Neutrophil (primary cell): ENCODE data around the gene ARHGEF4.

Experiments used
- H3K27ac ChIP-seq: fragments of 200-600 bp; sonication (generic); 2 replicates; pipeline ENCODE4 v1.5.1; 2016; ENCODE audit warnings: mild to moderate bottlenecking, moderate library complexity
- H3K27me3 ChIP-seq: fragments of 200-600 bp; sonication (generic); 2 replicates; pipeline ENCODE4 v1.6.0; 2016; ENCODE audit warnings: mild to moderate bottlenecking
- H3K36me3 ChIP-seq: fragments of 200-600 bp; sonication (generic); 2 replicates; pipeline ENCODE4 v1.5.1; 2017
- H3K4me1 ChIP-seq, 2 experiments: fragments of 200-600 bp in 1 of 2; sonication (generic) in 1 of 2; 1 replicate in 1 of 2; 2 replicates in 1 of 2; pipeline versions ENCODE4 v1.5.1 to v1.6.1; 2013 to 2016; ENCODE audit warnings: low read depth in 1 of 2, low read length in 1 of 2, mild to moderate bottlenecking in 1 of 2, moderate library complexity in 1 of 2; ENCODE audit not compliant: control insufficient read depth in 1 of 2, insufficient read depth in 1 of 2
- H3K4me3 ChIP-seq, 2 experiments: fragments of 200-600 bp in 1 of 2; sonication (generic) in 1 of 2; 1 replicate in 1 of 2; 2 replicates in 1 of 2; pipeline ENCODE4 v1.5.1; 2013 to 2016; ENCODE audit warnings: low read depth in 1 of 2, low read length in 1 of 2, mild to moderate bottlenecking in 1 of 2, moderate library complexity in 1 of 2
- H3K9me3 ChIP-seq: fragments of 200-600 bp; sonication (generic); 2 replicates; pipeline ENCODE4 v1.5.1; 2016
- TF ChIP-seq, protein P1 (sequence below): fragments of 200-600 bp; sonication (generic); IDR thresholded peaks from 2 replicates; pipeline ENCODE4 v1.5.1; 2016; ENCODE audit warnings: antibody characterized with exemption

ARHGEF4 gene

DNA sequence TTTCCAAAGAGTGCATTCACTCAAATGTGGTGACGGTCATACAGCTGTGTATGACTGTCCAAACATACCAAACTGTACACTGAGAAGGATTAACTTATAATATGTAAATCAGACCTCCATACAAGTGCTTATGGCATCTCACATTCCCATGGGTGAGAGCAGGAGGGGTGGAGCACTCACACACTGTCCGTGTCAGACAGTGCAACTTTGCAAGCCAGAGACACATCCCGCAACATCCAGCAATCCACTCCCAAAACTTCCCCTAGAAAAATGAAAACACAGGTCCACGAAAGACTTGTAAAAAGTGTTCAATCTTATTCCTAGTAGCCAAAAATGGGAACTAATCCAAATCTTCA is 220.2 kb downstream of the ARHGEF4 start:
- peaks cover 77% of the 10 kb centered on the region for H3K36me3 ChIP-seq
- no peaks in the 10 kb centered on the region for H3K4me1 ChIP-seq
- no peak overlapping the region for H3K27ac ChIP-seq

DNA sequence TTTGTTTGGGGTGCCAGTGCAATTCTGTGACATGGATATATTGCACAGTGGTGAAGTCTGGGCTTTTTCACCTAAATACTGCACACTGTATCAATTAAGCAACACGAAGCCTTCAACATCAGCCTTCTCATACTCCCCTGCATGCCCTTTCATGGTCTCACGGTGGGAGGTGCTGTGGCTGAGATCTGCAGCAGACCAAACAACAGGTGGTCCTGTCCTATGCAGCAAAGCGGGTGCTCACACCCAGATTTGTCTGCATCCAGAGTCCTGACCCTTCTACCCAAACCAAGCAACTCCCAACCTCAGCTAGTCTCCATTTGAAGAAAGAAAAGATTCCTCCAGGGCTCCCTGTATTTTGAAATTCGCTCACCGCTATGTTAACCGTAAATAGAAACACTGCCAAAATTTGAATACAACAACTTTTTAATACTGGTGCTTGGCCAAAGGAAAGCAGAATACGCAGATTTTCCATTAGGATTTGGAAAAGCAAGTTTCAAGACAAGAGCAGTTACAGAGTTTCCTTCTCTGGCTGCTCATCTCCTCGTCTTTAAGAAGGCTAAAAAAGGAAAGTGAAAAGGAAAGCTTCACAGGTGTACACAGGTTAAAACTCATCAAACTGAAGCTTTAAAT is 221.6 kb downstream of the ARHGEF4 start:
- peaks cover 72% of the 10 kb centered on the region for H3K36me3 ChIP-seq
- no peaks in the 10 kb centered on the region for H3K4me1 ChIP-seq
- TF ChIP-seq, protein P1, sequence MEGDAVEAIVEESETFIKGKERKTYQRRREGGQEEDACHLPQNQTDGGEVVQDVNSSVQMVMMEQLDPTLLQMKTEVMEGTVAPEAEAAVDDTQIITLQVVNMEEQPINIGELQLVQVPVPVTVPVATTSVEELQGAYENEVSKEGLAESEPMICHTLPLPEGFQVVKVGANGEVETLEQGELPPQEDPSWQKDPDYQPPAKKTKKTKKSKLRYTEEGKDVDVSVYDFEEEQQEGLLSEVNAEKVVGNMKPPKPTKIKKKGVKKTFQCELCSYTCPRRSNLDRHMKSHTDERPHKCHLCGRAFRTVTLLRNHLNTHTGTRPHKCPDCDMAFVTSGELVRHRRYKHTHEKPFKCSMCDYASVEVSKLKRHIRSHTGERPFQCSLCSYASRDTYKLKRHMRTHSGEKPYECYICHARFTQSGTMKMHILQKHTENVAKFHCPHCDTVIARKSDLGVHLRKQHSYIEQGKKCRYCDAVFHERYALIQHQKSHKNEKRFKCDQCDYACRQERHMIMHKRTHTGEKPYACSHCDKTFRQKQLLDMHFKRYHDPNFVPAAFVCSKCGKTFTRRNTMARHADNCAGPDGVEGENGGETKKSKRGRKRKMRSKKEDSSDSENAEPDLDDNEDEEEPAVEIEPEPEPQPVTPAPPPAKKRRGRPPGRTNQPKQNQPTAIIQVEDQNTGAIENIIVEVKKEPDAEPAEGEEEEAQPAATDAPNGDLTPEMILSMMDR: no peak
- H3K9me3 ChIP-seq: no peaks in the 10 kb centered on the region
- no peak overlapping the region for H3K27ac ChIP-seq
- no peaks in the 10 kb centered on the region for H3K27me3 ChIP-seq
- H3K4me3 ChIP-seq: no peak overlapping the region

More for the DNA sequence above, 220.2 kb downstream of the ARHGEF4 start:
- no peak overlapping the region for H3K4me3 ChIP-seq
- no peaks in the 10 kb centered on the region for H3K27me3 ChIP-seq
- no peaks in the 10 kb centered on the region for H3K9me3 ChIP-seq
- TF ChIP-seq, protein P1: no peak

DNA sequence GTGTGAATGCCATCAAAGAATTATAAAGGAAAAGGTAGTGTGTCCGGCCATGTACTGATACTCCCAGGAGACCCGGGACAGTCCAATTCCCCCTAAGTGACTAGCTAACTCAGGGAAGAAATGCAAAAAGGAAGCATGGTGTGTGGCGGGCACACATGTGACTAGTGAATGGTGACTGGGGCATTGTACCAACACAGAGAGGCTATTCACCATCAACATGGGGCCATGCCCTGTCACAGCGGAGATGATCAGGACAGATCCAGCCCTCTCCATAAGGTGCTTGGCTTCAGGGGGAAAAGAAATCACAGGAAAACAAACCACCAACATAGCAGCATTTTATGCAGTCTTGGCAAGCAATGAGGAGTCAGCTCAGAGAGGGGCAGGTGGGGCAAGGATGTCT is 222.2 kb downstream of the ARHGEF4 start:
- Histone ChIP-seq H3K9me3 (no peaks in the 10 kb centered on the region), H3K4me1 (no peaks in the 10 kb centered on the region), H3K27ac (no peak overlapping the region), H3K4me3 (no peak overlapping the region), H3K36me3 (peaks cover 66% of the 10 kb centered on the region), H3K27me3 (no peaks in the 10 kb centered on the region)
- TF ChIP-seq, protein P1: no peak

DNA sequence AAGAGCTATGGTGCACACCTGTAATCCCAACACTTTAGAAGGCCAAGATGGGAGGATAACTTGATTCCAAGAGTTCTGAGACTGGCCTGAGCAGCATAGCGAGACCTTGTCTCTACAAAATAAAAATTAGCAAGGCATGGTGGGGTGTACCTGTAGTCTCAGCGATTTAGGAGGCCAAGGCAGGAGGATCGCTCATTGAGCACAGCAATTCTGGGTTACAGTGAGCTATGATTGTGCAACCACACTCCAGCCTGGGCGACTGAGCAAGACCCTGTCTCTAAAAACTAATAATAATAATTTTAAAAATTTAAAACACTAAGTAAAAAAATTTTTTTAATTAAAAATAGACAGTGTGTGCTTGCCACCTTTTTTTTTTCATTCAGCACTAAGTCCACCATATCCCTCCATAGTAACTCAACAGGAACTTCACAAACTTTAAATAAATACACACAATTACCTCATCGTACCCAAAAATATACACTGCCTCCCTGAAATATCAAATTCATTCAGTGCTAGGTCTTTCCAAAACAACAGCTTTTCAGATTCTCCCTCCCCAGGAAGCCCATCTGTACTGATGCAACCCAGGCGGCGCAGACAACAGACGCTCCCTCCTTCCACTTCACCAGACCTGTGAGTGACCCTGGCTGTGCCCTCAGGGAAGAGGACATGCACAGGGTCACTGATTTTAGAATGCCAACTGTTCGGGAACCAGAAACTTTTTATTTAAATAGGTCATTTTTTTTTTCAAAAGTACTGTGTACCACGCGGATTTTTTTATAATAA is 227.0 kb downstream of the ARHGEF4 start:
- H3K27ac ChIP-seq: no peak overlapping the region
- peaks cover 50% of the 10 kb centered on the region for H3K36me3 ChIP-seq
- H3K27me3 ChIP-seq: no peaks in the 10 kb centered on the region
- H3K4me1 ChIP-seq: no peaks in the 10 kb centered on the region
- H3K9me3 ChIP-seq: no peaks in the 10 kb centered on the region
- H3K4me3 ChIP-seq: no peak overlapping the region
- TF ChIP-seq, protein P1: no peak

DNA sequence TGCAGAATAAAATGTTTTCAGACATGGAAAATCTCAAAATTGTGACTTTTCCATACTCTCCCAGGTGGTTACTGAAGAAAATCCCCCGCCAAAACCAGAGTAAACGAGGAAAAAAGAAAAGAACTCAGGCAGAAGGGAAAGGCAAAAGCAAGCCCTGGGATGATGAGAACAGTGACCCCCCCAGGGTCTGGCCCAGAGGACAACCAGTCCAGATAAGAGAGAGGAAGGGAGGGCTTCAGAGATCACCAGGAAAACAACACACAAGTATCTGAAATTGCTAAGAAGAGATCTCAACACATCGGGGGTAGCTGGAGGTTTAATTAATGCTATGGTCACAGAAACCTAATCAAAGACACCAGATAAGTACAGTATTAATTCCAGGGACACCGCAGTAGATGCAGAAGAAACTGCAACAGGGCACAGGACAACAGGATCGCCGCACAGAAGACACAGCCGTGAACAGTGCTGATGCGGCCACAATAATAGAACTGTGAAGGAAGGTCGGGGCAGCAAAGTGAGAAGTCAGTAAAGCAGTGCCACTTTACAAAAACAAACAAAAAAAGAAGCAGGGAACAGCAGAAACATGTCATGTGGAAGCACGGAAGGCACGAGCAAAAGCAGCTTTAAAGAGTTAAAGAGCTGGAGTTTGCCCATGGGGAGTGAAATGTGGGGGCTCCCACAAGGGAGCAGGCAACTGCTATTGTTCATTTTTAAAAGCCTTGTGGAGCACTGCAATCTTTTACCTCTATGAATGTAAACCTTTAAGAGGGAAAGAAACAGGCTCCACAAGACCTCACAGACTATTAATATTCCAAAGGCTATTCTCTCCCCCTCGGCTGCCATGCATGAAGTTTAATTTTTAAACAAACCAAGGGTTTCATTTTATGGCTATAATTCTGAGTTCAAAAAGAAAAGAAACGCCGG is 228.1 kb downstream of the ARHGEF4 start:
- Histone ChIP-seq H3K4me1 (no peaks in the 10 kb centered on the region), H3K27me3 (no peaks in the 10 kb centered on the region), H3K27ac (no peak overlapping the region), H3K36me3 (peaks cover 54% of the 10 kb centered on the region), H3K9me3 (no peaks in the 10 kb centered on the region), H3K4me3 (no peak overlapping the region)
- TF ChIP-seq, protein P1: no peak
